Measurements from ENCODE around the gene PLEKHH1.
A peak's percentile ranks its signal among the peaks of the same experiment; 100 is the strongest.

Gene PLEKHH1

GRCh38 chr14:67567654-67568053 is 34.6 kb downstream of the PLEKHH1 start:
- no peak for DNase-seq (ENCODE audit: low spot score)

- DNase-seq (ENCODE audit: low spot score) = peak; percentile 46
Measured at GRCh38 chr14:67569011-67569650, 36.0 kb downstream of the PLEKHH1 start.

GRCh38 chr14:67569651-67570290 is 36.7 kb downstream of the PLEKHH1 start:
- DNase-seq (ENCODE audit: low spot score) = no peak

- no peak for DNase-seq (ENCODE audit: low spot score)
Measured at GRCh38 chr14:67570453-67570852, 37.4 kb downstream of the PLEKHH1 start.

GRCh38 chr14:67571275-67571990 is 38.3 kb downstream of the PLEKHH1 start:
- peak; percentile 80 for DNase-seq (ENCODE audit: low spot score)

GRCh38 chr14:67571991-67572323 is 38.9 kb downstream of the PLEKHH1 start:
- no peak for DNase-seq (ENCODE audit: low spot score)

- DNase-seq (ENCODE audit: low spot score) = no peak
Measured at GRCh38 chr14:67572608-67573007, 39.5 kb downstream of the PLEKHH1 start.

GRCh38 chr14:67573228-67574010 is 40.3 kb downstream of the PLEKHH1 start:
- no peak for DNase-seq (ENCODE audit: low spot score)

GRCh38 chr14:67574156-67574555 is 41.1 kb downstream of the PLEKHH1 start:
- DNase-seq (ENCODE audit: low spot score) = no peak

- DNase-seq (ENCODE audit: low spot score) = no peak
Measured at GRCh38 chr14:67574806-67575205, 41.7 kb downstream of the PLEKHH1 start.

- DNase-seq (ENCODE audit: low spot score) = no peak
Measured at GRCh38 chr14:67575684-67576083, 42.6 kb downstream of the PLEKHH1 start.

- no peak for DNase-seq (ENCODE audit: low spot score)
Measured at GRCh38 chr14:67576216-67576955, 43.3 kb downstream of the PLEKHH1 start.

- no peak for DNase-seq (ENCODE audit: low spot score)
Measured at GRCh38 chr14:67577181-67577808, 44.2 kb downstream of the PLEKHH1 start.

- DNase-seq (ENCODE audit: low spot score) = no peak
Measured at GRCh38 chr14:67577909-67578749, 45.0 kb downstream of the PLEKHH1 start.

- DNase-seq (ENCODE audit: low spot score) = no peak
Measured at GRCh38 chr14:67579040-67579439, 46.0 kb downstream of the PLEKHH1 start.

- DNase-seq (ENCODE audit: low spot score) = no peak
Measured at GRCh38 chr14:67579636-67580035, 46.5 kb downstream of the PLEKHH1 start.

- DNase-seq (ENCODE audit: low spot score) = no peak
Measured at GRCh38 chr14:67580336-67581171, 47.5 kb downstream of the PLEKHH1 start.

- no peak for DNase-seq (ENCODE audit: low spot score)
Measured at GRCh38 chr14:67581643-67582042, 48.6 kb downstream of the PLEKHH1 start.

- DNase-seq (ENCODE audit: low spot score) = no peak
Measured at GRCh38 chr14:67582061-67582460, 49.0 kb downstream of the PLEKHH1 start.
